GM19467 (cell line): Measurements from ENCODE around the gene PITPNC1.
"Not testable (repeated sequence)": the region's sequence is repeated elsewhere in the genome, so short reads cannot be mapped to it uniquely, and the experiment has no call there.

Source experiments
- ATAC-seq: cut with Tn5 transposase; IDR thresholded peaks from one replicate; pipeline ENCODE4 v1.9.1; 2021; ENCODE audit warnings: mild to moderate bottlenecking, moderate library complexity; ENCODE audit not compliant: unreplicated experiment

The PITPNC1 gene

DNA sequence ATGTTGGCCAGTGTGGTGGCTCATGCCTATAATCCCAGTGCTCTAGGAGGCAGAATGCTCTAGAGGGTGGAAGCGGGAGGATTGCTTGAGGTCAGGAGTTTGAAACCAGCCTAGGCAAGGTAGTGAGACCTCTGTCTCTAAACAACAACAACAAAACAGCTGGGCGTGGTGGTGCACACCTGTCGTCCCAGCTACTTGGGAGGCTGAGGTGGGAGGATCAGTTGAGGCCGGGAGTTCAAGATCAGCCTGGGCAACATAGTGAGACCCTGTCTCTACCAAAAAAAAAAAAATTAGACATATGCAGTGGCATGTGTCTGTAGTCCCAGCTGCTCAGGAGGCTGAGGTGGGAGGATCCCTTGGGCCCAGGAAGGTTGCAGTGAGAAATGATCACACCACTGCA is 53.4 kb downstream of the PITPNC1 start:
- ATAC-seq, result not testable (repeated sequence)

DNA sequence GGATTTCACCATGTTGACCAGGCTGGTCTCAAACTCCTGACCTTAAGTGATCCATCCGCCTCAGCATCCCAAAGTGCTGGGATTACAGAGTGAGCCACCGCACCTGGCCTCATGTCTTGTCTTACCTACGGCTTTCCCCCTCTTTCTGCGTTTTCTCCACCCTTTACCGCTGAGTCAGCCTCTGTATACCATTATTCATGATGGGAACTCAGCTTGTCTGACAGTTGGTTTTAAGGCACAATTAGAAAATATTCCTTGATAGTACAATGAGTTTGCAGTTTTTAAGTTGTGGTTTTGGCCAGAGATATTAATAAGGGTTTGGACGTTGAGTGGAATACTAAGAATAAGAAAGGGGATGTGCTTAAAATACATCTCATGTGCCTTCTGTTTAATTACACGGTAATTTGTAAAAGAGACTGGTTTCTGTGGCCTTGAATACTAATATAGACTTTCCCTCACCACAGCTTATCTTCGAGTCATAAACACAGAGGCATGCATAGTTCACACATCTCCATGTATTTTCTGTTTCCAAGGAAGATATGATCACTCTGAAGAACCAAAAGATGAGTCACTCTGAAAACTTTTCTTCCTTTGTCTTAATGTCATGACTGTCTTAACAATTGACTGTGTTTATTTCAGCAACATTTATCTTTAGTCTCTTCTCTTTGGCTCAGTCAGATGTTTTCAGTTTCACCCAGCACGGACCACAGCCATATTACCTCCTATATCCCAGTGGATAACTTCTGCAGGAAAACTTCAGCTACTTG is 54.4 kb downstream of the PITPNC1 start:
- no peak for ATAC-seq

DNA sequence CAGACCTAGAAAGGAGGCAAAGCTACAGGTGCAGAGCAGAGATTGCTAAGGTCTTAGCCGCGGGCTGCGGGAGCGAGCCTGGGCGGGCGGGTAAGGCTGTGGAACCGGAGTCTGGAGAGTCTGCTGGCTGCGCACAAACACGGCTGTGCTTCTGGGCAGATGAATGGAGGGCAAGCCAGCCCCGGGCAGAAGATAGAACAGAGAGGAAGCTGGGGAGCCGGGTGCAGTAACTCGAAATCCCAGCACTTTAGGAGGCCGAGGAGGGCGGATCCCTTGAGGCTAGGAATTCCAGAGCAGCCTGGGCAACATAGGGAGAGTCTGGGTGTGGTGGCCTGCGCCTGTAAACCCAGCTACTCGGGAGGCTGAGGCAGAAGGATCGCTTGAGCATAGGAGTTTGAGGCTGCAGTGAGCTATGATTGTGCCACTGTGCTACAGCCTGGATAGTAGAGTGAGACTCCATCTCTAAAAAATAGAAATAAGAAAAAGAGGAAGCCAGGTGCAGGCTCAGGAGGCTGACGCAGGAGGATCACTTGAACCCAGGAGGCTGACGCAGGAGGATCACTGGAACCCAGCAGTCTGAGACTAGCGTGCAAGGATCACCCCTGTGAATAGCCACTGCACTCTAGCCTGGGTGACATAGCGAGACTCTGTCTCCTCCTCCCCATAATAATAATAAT is 56.3 kb downstream of the PITPNC1 start:
- no peak for ATAC-seq

DNA sequence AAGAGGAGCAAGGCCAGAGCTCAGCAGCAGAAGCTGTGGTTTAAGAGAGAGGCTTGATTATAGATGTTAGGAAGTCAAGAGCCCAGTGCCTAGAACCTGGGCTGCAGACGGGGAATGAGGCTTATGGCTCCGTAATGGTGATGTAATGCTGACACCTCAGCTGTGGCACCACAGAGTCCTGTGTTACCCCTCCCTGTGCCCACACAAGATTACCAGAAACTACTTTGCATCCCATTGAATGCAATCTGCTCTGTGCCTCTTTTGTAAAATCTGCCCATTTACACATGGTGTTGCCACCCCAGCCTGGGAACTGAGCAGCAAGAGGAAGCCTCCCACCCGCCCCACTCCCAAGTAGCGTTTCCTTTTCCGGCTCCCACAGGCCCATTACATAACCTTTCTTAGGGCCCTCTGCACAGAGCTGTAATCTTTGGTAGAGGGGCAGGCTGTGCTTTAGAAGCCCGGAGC is 57.0 kb downstream of the PITPNC1 start:
- no peak for ATAC-seq

DNA sequence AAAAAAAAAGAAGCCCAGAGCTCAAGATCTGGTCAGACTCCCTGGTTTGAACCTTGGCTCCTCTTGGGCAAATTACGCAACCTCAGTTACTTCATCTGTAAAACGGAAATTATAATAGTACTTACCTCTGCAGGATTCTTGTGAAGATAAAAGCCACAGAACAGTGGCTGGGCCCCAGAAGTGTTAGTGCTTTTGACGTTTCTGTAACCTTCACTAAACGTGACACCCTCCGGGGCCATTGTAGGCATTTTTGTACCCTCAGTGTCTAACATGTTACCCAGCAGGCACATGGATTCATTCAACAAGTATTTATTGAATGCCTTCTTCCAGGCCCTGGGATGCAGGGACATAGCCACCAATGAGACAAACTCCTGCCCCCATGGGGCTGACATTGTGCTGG is 58.0 kb downstream of the PITPNC1 start:
- no peak for ATAC-seq

DNA sequence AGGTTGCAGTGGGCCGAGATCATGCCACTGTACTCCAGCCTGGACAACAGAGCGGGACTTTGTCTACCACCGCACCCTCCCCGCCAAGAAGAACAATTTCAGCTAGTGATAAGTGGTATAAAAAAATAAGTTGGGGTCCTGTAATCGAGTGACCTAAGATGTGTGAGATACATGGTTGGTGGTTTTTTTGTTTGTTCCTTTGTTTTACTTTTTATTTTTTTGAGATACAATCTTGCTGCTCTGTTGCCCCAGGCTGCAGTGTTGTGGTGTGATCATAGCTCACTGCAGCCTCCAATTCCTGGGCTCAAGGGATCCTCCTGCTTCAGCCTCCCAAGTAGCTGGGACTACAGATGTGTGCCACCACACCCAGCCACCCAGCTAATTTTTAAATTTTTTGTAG is 58.7 kb downstream of the PITPNC1 start:
- ATAC-seq, result no peak

DNA sequence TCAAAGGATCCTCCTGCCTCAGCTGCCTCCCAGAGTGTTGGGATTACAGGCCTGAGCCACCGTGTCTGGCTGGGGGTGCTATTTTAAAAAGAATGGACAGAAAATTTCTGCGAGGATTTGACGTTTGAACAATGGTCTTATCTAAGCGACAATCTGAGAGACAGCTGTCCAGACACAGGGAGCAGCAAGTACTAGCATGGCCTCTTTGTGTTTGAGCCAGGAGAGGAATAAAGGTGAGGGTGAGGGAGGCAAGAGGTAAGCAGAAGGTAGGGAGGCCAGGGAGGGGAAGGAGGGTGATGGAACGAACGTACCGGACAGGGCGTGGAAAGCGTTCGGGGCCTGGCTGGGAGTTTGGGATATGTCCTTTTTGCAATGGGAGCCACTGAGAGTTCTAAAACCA is 59.2 kb downstream of the PITPNC1 start:
- no peak for ATAC-seq

DNA sequence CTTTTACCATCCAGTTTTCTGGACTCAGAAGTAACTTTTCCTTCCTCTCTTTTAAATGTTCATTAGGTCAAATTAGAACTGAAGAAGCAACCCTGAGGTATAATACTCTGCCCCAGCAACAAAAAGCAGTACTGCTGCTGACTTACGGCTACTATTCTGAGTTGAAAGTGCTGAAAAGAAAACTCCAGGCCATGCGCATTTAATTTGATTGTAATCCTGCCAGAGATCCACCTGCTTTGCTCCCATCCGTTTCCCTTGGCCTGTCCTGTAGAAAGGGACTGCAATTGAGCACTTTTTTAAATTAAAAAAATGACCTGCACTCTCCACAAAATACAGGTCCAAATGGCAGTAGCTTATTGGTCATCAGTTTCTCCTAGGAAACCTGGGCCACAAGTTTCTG is 61.6 kb downstream of the PITPNC1 start:
- no peak for ATAC-seq

DNA sequence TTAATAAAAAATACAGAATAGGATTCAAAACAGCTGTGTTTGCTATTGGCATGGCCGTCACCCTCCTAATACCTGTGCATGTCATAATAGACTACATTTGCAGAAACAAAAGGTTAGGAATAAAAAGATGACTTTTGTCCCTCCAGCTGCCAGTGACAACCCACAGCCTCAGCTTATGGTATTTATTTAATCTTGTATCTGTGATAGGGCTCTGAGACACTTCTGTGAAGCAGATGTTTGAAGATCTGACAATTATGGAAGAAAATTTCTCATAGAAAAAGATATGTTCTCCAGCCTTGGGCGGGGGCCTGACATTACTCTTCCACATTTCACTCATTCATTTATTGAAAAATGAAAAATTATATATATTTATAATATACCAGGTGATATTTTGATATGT is 62.2 kb downstream of the PITPNC1 start:
- no peak for ATAC-seq

DNA sequence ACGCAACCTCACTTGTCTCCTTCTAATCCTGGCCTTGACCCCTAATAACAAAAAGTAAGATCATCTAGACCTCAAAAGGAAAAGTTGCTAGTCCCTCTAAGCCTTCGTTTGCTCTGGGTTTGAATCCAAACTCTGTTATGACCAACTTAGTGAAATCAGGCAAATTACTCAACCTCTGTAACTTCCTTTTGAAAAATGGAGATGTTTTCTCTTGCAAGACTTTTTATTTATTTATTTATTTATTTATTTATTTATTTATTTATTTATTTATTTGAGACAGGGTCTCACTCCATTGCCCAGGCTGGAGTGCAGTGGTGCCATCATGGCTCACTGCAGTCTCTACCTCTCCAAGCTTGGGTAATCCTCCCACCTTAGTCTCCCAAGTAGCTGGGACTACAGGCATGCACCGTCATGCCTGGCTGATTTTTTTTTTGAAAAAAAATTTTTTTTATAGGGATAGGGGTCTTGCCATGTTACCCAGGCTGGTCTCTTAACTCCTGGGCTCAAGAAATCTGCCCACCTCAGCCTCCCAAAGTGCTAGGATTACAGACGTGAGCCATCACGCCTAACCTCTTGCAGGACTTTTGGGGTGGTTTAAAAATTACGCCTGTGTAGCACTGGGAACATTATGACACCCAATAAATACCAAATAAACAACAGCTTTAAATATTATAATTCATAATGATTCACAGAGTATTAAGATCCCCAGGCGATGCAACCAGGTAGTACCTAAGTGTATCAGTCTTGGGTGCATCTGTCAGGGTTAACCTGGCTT is 63.4 kb downstream of the PITPNC1 start:
- no peak for ATAC-seq

DNA sequence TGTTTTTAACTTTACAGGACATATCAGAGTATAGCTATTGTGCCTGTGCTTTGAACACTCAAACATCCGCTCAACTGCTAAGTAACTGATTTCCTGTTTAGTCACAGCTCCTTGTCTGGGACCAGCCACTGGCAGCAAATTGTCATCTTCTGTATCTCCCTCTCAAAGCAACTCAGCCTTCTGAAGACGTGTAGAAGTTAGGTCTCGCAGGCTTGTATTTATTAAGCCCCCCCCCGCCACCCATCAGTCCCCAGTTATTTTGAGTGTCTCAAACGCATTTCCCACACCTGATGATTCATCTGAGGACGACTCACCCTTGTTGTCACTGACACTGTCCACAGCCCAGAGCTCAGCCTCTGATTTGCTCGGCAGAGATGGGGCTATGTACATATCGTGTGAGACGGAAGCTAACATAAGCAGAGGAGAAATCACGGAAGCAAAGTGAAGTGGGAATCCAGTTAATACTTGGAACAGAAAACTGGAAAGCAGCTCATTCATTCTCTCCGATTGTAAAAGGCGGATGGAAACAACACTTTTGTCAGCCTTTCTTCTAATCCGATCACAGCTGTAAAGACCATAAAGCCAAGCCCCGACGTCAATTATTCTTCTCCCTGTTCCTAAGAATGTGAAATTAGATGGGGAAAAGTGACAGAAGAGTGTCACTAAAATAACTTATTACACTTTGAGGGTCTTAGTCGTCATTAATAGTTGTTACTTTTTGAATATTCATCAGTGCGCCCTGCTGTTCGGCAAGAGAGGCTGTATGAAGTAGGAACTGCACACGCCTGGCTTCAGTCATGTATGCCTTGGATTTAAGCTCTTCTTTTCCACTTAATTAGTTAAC is 64.2 kb downstream of the PITPNC1 start:
- ATAC-seq, result no peak

DNA sequence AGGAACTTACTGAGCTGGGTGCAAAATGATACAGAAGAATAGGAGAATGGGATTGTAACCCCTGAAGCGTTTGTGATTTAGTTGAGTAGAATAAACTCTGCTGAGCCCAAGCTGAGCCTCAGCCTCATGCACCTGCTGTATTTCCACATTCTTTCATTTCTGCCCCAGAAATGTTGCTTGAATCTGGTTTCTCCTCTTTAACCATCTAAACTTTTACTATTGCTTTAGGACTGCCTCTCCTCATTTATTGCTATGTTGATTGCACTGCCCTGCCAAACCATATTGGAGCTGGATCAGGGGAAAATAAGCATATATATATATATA is 64.8 kb downstream of the PITPNC1 start:
- no peak for ATAC-seq

DNA sequence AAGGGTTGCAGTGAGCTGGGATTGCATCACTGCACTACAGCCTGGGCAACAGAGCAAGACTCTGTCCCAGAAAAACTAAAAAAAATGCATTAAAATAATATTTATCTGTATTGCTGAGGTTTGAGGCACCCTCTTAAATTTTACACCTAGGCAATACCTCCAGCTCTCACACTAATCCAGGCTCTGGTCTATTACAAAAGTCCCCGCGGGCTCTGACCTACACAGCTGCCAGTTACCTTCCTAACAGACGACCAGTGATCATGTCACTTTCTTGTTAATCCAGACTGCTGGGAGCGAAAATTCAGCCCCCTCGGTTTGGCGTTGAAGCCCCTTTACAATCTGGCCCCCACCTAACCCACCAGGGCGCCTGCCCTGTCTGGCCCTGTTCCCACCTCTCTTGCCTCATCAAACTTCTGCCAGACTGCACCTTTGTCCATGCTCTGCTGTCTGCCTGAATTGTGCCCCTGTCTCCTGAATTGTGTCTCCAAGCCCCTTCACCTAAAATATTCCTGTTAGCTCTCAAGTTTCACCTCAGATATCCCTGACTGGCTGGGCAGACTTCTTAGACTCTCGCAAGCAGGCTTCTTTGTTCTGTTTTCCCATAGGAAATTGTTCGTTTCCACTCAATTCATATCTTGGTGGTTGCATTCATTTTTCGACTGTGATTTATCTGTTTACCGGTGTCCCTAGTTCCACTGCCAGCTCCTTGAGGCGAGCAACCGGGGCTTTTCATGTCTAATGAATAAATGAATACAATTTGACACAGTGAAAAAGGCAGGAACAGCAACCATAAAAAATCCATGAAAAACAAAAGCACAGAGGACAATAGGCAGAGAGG is 65.9 kb downstream of the PITPNC1 start:
- ATAC-seq, result no peak

DNA sequence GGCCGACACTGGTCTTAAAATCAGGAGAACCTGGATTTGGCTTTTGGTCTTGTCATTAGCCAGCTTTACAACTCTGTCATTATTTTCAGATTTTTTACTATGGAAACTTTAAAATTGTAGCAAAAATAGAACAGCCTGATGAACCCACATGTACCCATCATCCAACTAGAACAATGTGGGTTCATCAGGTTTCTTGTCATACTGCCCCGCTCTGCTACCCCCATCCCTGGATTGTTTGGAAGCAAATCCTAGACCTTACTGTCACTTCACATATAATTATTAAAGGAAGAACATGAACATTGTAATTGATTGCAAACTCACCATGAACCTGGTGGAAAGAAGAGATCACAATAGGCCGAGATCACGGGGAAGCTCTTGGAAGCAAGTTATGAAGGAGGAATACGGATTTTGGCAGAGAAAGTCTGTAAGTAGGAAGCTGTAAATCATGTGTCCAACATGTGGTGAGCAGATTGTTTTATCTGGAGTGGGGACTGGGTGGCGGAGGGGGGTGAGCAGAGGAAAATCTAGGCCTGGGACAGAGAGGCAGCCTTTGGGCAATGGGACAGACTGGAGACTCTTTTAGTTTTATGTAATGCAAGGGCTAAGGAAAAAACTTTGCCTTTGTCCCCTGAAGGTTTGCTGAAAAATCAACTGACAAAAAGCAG is 67.0 kb downstream of the PITPNC1 start:
- ATAC-seq, result no peak

DNA sequence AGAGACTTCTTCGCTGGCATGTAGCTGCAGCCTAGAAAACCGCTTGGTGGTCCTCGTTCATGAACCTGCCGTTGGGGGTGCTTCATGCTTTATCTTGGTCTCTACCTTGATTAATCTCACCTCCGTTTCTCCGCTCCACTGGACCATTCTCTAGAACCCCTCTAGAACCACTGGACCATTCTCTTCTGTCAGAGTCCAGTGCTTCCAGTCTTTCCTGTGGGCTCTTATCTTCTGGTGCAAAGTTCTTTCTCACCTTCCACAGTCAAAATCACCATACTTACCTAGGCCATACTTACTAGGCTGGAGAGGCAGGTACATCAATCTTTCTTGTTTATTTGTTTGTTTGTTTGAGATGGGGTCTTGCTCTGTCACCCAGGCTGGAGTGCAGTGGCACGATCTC is 71.4 kb downstream of the PITPNC1 start:
- no peak for ATAC-seq

DNA sequence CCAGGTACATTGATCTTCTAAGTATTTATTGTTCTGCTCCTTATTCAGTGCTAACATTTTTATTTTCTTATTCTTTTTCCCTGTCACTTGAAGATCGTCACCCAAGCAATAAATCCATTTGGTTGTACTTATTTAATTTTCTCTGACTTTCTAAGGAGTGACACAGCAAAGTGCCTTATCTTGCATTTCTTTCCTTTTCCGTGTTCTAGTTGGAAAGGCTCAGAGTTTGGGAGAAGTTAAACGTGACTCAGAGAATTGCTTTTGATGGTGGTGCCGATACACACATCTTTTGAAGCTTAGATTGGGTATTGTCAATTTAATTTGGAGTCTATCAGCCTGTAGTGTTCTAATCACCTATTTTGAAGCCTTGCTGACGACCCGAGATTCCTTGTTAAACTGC is 72.0 kb downstream of the PITPNC1 start:
- ATAC-seq, result no peak

DNA sequence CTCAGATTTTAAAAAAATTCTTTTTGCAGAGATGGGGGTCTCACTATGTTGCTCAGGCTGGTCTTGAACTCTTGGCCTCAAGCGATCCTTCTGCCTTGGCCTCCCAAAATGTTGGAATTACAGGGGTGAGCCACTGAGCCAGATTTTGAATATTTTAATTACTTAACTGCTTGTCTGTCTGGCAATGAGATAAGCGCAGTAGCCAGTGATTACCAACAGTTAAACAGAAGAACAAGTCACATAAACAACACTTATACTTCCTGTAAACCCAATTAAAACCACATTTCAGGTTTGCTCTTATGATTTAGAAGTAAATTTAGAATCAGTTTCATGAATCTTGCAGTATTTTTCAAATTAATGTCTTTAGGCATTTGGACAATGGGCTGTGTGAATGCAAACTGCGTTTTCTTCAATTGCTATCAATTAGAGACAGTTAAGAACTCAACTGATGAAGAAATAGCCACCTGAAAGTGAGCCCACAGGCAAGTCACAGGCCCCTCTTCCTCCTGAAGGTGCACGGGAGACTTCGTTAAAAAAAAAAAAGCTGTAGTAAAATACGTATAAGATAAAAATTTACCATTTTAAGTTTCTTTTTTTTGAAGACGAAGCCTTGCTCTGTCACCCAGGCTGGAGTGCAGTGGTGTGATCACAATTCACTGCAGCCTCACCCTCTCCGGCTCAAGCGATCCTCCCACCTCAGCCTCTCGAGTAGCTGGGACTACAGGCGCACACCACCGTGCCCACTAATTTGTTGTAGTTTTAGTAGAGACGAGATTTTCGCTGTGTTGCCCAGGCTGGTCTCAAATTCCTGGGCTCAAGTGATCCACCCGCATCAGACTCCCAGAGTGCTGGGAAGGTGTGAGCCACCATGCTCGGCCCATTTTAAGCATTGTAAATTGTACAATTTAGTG is 73.0 kb downstream of the PITPNC1 start:
- ATAC-seq, result no peak

DNA sequence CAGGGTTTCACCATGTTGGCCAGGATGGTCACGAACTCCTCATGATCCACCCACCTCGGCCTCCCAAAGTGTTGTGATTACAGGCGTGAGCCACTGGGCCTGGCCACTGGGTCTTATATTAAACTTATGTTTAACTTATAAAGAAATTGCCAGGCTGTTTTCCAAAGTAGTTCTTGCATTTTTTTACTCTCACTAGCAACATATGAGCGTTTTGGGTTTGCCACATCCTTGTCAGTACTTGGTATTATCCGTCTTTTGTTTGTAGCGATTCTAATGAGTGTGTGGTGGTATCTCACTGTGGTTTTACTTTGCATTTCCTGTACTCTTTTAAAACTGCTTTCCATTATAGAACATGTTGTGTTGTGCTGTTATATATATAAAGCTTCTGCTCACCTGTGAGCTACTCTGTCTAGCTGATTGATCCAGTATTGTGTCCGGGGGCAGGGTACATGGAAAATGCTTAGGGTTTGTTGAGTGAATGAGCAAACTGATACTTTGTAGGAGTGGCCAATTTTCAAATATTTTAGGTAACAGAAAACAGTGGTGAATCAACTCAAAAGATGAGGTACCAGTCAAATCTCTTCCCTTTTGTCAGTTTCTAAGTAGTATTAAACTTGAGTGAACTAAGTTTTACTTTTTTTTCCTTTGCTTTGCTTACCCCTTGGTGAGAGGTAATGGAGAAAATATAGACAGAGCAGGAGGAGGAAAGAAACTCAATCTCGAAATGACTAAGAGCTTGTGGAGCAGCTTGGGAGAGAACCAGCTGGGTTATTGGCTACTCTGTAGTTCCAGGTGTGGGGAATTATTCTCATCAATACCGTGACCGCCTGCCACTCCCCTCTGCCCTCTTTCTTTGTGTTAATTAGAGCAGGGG is 75.8 kb downstream of the PITPNC1 start:
- no peak for ATAC-seq
